ENCODE results near the gene ATF1.
"Not testable (repeated sequence)": the region's sequence is repeated elsewhere in the genome, so short reads cannot be mapped to it uniquely, and the experiment has no call there.

ATF1 gene

GRCh38 chr12:50868881-50869280 lies 105.0 kb downstream of the ATF1 start:
- DNase-seq = not testable (repeated sequence)

Data from stimulated activated CD8-positive, alpha-beta memory T cell treated with anti-CD3 and anti-CD28 coated beads, Interleukin-4, amount 100 ng/mL, for 48 hours (primary cell).